ENCODE measurements around the gene SYTL3.

DNA sequence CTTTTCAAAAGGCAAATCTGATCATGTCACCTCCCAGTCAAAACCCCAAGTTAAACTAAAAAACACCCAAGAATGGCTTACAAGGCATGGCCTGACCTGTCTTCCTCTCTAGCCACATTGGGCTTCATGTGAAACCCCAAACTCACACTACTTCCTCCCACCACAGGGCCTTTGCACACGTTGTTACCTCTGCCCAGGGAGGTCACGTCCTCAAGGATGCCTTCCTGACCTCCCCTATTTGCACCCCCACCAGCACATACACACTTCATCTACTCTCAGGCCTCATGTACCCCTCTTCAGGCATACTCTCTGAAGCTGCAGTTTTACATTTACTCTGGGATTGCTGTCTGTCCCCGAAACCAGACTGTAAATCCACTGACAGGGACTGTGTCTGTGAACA is 163.2 kb downstream of the SYTL3 start:
- TF ChIP-seq, protein P1, sequence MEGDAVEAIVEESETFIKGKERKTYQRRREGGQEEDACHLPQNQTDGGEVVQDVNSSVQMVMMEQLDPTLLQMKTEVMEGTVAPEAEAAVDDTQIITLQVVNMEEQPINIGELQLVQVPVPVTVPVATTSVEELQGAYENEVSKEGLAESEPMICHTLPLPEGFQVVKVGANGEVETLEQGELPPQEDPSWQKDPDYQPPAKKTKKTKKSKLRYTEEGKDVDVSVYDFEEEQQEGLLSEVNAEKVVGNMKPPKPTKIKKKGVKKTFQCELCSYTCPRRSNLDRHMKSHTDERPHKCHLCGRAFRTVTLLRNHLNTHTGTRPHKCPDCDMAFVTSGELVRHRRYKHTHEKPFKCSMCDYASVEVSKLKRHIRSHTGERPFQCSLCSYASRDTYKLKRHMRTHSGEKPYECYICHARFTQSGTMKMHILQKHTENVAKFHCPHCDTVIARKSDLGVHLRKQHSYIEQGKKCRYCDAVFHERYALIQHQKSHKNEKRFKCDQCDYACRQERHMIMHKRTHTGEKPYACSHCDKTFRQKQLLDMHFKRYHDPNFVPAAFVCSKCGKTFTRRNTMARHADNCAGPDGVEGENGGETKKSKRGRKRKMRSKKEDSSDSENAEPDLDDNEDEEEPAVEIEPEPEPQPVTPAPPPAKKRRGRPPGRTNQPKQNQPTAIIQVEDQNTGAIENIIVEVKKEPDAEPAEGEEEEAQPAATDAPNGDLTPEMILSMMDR (IDR thresholded peaks at IDR 0.05 in 4 of 5, conservative IDR thresholded peaks at IDR 0.05 in 1 of 5), result no peak
- no peak for TF ChIP-seq POLR2A (IDR thresholded peaks at IDR 0.05)

Measured in gastrocnemius medialis (tissue), 4 donors.